K562 (cell line): ENCODE data around the gene NR1H2. TPM values are rescaled to one million over a fixed set of nuclear protein-coding genes. Genes with fewer than 3 reads are reported as not detected.

Source experiments
- AFF1 ChIP-seq, 2 experiments: fragments of 450-650 bp; IDR thresholded peaks; 2 replicates each; pipeline ENCODE4 v1.6.1; 2018; ENCODE audit warnings: mild to moderate bottlenecking in 2 of 2, low read depth in 1 of 2; ENCODE audit not compliant: partially characterized antibody in 2 of 2
- ARNT ChIP-seq, 2 experiments: fragments of 450-650 bp; IDR thresholded peaks; 2 replicates each; pipeline ENCODE4 v1.6.1; 2016; ENCODE audit warnings: mild to moderate bottlenecking in 1 of 2
- CBFB ChIP-seq: sonication (generic); formaldehyde crosslinking; IDR thresholded peaks from 2 replicates; pipeline ENCODE4 v1.4.0; 2020; ENCODE audit warnings: mild to moderate bottlenecking, missing genetic modification reagents
- CREB3L1 ChIP-seq: fragments of 450-650 bp; IDR thresholded peaks from 2 replicates; pipeline ENCODE4 v1.6.1; 2014; ENCODE audit warnings: low read depth, mild to moderate bottlenecking, moderate library complexity, borderline replicate concordance
- EGR1 ChIP-seq: fragments of 450-650 bp; conservative IDR thresholded peaks from 2 replicates; pipeline ENCODE4 v1.6.1; 2017; ENCODE audit warnings: mild to moderate bottlenecking
- FUS ChIP-seq: fragments of 200-400 bp; formaldehyde crosslinking; optimal IDR thresholded peaks from 2 replicates; pipeline ENCODE3; 2017; ENCODE audit warnings: low read depth, low read length
- ID3 ChIP-seq, 2 experiments: fragments of 250-450 bp in 1 of 2; fragments of 450-650 bp in 1 of 2; sonication (Bioruptor Pico) in 1 of 2; IDR thresholded peaks; 2 replicates each; pipeline versions ENCODE4 v1.6.1 to v1.8.0; 2016 to 2021; ENCODE audit warnings: mild to moderate bottlenecking in 2 of 2, moderate library complexity in 2 of 2, missing compliant biosample characterization in 1 of 2, missing genetic modification characterization in 1 of 2
- JUNB ChIP-seq: fragments of 450-650 bp; formaldehyde crosslinking; conservative IDR thresholded peaks from 2 replicates; pipeline ENCODE4 v1.4.0; 2020; ENCODE audit warnings: mild to moderate bottlenecking
- LARP7 ChIP-seq: fragments of 450-650 bp; IDR thresholded peaks from 2 replicates; pipeline ENCODE4 v1.6.1; 2016
- NFXL1 ChIP-seq: fragments of 450-650 bp; formaldehyde crosslinking; IDR thresholded peaks from 2 replicates; pipeline ENCODE4 v1.4.0; 2021; ENCODE audit warnings: mild to moderate bottlenecking
- NR2C2 ChIP-seq, 2 experiments: fragments of 200-800 bp in 1 of 2; sonication (Bioruptor generic) in 1 of 2; sonication (generic) in 1 of 2; formaldehyde crosslinking in 1 of 2; IDR thresholded peaks; 2 replicates each; pipeline versions ENCODE4 v1.6.1 to v1.8.0; 2016 to 2022; ENCODE audit warnings: mild to moderate bottlenecking in 1 of 2, missing compliant biosample characterization in 1 of 2, missing genetic modification characterization in 1 of 2, missing genetic modification reagents in 1 of 2
- NRF1 ChIP-seq, 2 experiments: fragments of 450-650 bp; IDR thresholded peaks in 1 of 2; conservative IDR thresholded peaks in 1 of 2; 2 replicates each; pipeline ENCODE4 v1.6.1; 2014; ENCODE audit warnings: mild to moderate bottlenecking in 2 of 2
- PHTF2 ChIP-seq: fragments of 250-450 bp; sonication (Bioruptor Pico); IDR thresholded peaks from 2 replicates; pipeline ENCODE4 v1.5.0; 2021; ENCODE audit warnings: mild to moderate bottlenecking
- PPARD ChIP-seq: fragments of 250-450 bp; sonication (Bioruptor Pico); IDR thresholded peaks from 2 replicates; pipeline ENCODE4 v1.8.0; 2022; ENCODE audit warnings: inconsistent platforms, mild to moderate bottlenecking, moderate library complexity
- RBBP5 ChIP-seq: fragments of 200-600 bp; sonication (generic); IDR thresholded peaks from 2 replicates; pipeline ENCODE4 v1.6.1; 2012; ENCODE audit warnings: borderline replicate concordance, mild to moderate bottlenecking, low read length, control low read depth, inconsistent platforms; ENCODE audit not compliant: insufficient read depth, poor library complexity, severe bottlenecking
- TCF7 ChIP-seq: sonication (generic); IDR thresholded peaks from 2 replicates; pipeline ENCODE4 v1.6.1; 2016; ENCODE audit warnings: antibody characterized with exemption, borderline replicate concordance
- TRIM25 ChIP-seq: fragments of 450-650 bp; IDR thresholded peaks from 2 replicates; pipeline ENCODE4 v1.7.0; 2016; ENCODE audit warnings: borderline replicate concordance
- ZNF24 ChIP-seq: fragments of 450-650 bp; IDR thresholded peaks from 2 replicates; pipeline ENCODE4 v1.6.1; 2016
- ZNF696 ChIP-seq: fragments of 250-450 bp; sonication (Bioruptor Pico); conservative IDR thresholded peaks from 2 replicates; pipeline ENCODE4 v1.4.0; 2020; ENCODE audit warnings: mild to moderate bottlenecking, moderate library complexity
- polyA plus RNA-seq, 8 experiments: library from polyadenylated mRNA; depleted of rRNA in 4 of 8; stranded (reverse) in 5 of 8; unstranded in 3 of 8; fragments of >200 nt; fragmentation: Nextera tagmentation in 2 of 8; fragmentation: Illumina TruSeq in 1 of 8; extraction: Ambion mirVana in 2 of 8; extraction: Trizol in 1 of 8; gene quantifications; 2 replicates each; pipeline versions ENCODE4 v1.2.1 to v1.2.3, GENCODE V29; 2011 to 2014; ENCODE audit warnings: inconsistent platforms in 1 of 8, missing spikeins in 1 of 8
- total RNA-seq, 7 experiments: library from RNA; depleted of rRNA in 6 of 7; stranded (reverse); fragments of >200 nt in 6 of 7; fragmentation: Illumina TruSeq in 2 of 7; extraction: Trizol in 2 of 7; gene quantifications; 2 replicates each; pipeline versions ENCODE4 v1.2.1 to v1.2.3, GENCODE V29; 2011 to 2021; ENCODE audit warnings: low replicate concordance in 1 of 7

NR1H2 gene
- total and polyA plus RNA-seq, 9 of the 15 experiments (the other 6 are each of a cell fraction or from before 2014, with no cell fraction given) = 0.11 to 73.8 (median 24.0) TPM

- TF ChIP-seq TRIM25 (no peak), AFF1 (IDR thresholded peaks at IDR 0.05; ENCODE audit: low read depth in 1 of 2, partially characterized antibody in 2 of 2) (peak in 1 of 2 experiments; percentile 19), RBBP5 (peak; percentile 63), JUNB (CRISPR knock-in tag) (peak; percentile 79), ZNF24 (peak; percentile 47; the same call in 1 of the 2 replicates), LARP7 (0 out of 2 replicates have a peak, but pooled peaks have one; percentile 12), TCF7 (no peak), CBFB (no peak; the same call in none of the 2 replicates), CREB3L1 (peak; percentile 68; the same call in 1 of the 2 replicates), NR2C2 (CRISPR knock-in tag; IDR thresholded peaks at IDR 0.05) (peak; percentile 87), NR2C2 (tag; IDR thresholded peaks at IDR 0.05) (peak; percentile 73), FUS (no peak), ID3 (CRISPR knock-in tag; IDR thresholded peaks at IDR 0.05) (no peak), ID3 (tag; IDR thresholded peaks at IDR 0.05) (peak; percentile 68), PPARD (CRISPR knock-in tag) (no peak), EGR1 (no peak), NFXL1 (CRISPR knock-in tag) (no peak), NRF1 (conservative IDR thresholded peaks at IDR 0.05 in 1 of 2, IDR thresholded peaks at IDR 0.05 in 1 of 2) (peak; percentile 100), PHTF2 (CRISPR knock-in tag) (peak; percentile 25; the same call in 1 of the 2 replicates), ARNT (IDR thresholded peaks at IDR 0.05) (peak; percentile 40 to 41; a peak in 2 of 4 replicates), ZNF696 (CRISPR knock-in tag) (0 out of 2 replicates have a peak, but pooled peaks have one; percentile 11)
These were observed 42.3 kb upstream of the NR1H2 start (continued) for GRCh38 chr19:50333737-50334617.
